ENCODE data around the gene DLL4. TPM values are rescaled to one million over a fixed set of nuclear protein-coding genes. Genes with fewer than 3 reads are reported as not detected.

The DLL4 gene
- total RNA-seq, 1 donor: 0.09 TPM

DNA sequence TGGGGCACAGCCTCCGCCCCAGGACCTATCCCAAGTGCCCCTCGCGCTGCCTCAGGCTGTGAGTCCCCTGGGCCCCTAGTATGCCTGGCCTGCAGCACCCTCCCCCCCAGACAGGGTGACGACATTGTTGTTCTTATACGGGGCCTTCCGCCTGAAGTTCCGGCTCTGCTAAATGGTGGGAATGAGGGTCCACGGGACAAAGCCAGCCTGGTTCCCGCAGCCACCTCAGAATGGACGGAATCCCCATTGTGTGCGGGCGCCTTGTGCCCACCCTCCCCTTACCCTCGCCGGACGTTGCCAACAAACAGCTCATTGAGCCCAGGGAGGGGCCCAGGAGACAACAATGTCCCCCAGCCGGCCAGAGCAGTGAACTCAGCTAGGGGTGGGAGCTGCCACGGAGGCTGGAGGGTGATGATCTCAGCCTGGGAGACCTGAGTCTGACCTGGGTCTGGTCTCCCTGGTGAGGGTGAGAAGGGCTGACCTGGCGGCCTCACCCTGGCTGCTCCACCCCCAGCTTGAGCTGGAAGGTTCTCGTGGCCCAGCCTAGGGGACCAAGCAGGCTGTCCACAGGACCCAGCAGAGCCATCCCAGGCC is 10.2 kb upstream of the DLL4 start:
- DNase-seq (ENCODE audit: low read depth): no peak
- TF ChIP-seq, protein P1, sequence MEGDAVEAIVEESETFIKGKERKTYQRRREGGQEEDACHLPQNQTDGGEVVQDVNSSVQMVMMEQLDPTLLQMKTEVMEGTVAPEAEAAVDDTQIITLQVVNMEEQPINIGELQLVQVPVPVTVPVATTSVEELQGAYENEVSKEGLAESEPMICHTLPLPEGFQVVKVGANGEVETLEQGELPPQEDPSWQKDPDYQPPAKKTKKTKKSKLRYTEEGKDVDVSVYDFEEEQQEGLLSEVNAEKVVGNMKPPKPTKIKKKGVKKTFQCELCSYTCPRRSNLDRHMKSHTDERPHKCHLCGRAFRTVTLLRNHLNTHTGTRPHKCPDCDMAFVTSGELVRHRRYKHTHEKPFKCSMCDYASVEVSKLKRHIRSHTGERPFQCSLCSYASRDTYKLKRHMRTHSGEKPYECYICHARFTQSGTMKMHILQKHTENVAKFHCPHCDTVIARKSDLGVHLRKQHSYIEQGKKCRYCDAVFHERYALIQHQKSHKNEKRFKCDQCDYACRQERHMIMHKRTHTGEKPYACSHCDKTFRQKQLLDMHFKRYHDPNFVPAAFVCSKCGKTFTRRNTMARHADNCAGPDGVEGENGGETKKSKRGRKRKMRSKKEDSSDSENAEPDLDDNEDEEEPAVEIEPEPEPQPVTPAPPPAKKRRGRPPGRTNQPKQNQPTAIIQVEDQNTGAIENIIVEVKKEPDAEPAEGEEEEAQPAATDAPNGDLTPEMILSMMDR (IDR thresholded peaks at IDR 0.05; ENCODE audit: insufficient read depth, low read length): no peak

DNA sequence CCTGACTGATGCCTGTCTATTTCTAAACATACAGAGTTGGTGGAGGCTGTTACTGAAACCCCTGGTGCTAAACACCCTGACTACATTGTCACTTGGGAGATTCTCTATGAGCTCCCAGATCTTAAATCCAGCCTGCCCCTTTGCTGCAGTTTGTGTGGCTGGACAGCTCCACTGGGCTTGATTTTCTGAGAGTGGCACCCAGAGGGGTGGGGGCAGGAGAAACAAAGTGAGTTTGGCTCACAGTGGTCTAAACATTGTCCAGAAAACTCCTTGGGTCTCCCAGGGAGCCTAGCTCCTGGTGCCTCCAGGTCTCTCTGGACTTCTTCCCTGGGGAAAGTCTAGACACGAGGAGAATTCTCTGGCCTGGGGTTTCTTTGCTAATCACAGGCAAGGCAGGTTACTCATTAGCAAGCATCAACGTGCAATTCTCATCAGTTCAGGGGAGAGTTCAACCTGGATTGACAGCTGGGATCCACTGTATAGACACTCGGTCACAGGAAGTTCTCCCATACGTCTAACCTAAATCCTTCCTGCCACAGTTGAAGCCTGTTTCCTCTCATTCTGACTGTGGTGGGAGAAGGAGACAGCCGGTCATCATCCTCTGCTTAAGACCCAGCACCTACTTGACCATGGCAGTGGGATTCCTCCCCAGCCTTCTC is 7.1 kb upstream of the DLL4 start:
- DNase-seq (ENCODE audit: low read depth): no peak
- TF ChIP-seq, protein P1 (IDR thresholded peaks at IDR 0.05; ENCODE audit: insufficient read depth, low read length): no peak
- no peak overlapping the region for H3K4me3 ChIP-seq (ENCODE audit: low read depth, low read length)

More for the DNA sequence above, 10.2 kb upstream of the DLL4 start:
- H3K4me3 ChIP-seq (ENCODE audit: low read depth, low read length): no peak overlapping the region

DNA sequence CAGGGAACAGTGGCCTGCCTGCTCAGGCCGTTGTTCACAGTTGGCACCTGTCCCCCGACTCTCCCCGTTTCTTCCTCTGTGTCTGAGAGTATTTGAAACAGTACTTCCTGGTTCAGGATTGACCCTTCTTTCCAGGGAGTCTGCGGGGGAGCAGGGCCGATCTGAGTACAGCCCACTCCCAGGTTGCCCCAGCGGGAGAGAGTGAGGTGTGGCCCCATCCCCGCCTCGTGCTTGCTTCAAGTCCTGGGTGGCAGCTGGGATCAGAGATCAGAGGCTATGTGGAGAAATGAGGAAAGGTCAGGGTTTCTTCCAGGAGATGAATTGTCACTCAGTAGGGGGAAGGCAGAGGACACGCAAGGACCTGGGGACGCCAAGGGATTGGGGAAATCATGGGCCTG is 6.5 kb upstream of the DLL4 start:
- H3K4me3 ChIP-seq (ENCODE audit: low read depth, low read length): no peak overlapping the region
- no peak for DNase-seq (ENCODE audit: low read depth)
- TF ChIP-seq, protein P1 (IDR thresholded peaks at IDR 0.05; ENCODE audit: insufficient read depth, low read length): no peak

DNA sequence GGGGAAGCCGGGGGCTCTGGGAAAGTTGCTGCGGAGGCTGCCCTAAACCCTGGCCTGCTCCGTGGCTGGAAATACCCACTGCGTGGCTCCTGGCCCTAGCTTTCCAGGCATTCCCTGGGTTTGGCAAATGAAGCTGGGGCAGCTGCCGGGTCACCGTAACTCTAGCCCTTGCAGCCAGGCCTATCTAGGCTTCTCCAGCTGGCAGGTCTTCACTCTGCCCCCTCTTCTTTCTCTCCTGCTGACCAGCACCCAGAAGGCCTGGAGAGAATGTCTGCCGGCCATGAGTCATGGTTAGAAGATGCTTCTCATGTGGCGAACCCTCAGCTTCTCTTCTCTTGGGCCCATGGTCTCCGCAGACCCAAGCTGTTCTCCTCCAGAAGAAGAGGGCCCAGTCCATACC is 5.6 kb upstream of the DLL4 start:
- no peak for DNase-seq (ENCODE audit: low read depth)
- H3K4me3 ChIP-seq (ENCODE audit: low read depth, low read length): no peak overlapping the region
- TF ChIP-seq, protein P1 (IDR thresholded peaks at IDR 0.05; ENCODE audit: insufficient read depth, low read length): no peak

DNA sequence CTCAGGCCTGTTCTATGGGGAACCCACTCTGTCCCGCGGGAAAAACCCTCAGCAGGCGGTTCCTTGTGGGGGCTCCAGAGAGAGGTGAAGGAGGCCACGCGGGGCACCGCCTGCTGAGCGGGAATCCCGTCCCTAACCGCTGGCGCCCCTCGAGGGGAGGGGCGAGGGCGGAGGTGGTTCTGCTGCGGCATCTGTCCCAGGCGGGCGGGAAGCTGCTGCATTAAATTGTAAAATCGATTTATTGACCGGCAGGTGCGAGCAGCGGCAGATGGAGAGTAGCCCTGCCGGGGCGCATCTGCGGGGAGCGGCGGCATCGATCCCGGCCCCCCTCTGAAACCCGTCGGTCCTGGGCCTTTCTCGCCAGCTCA is 3.7 kb upstream of the DLL4 start:
- DNase-seq (ENCODE audit: low read depth): no peak
- H3K4me3 ChIP-seq (ENCODE audit: low read depth, low read length): no peak overlapping the region
- TF ChIP-seq, protein P1 (IDR thresholded peaks at IDR 0.05; ENCODE audit: insufficient read depth, low read length): no peak

DNA sequence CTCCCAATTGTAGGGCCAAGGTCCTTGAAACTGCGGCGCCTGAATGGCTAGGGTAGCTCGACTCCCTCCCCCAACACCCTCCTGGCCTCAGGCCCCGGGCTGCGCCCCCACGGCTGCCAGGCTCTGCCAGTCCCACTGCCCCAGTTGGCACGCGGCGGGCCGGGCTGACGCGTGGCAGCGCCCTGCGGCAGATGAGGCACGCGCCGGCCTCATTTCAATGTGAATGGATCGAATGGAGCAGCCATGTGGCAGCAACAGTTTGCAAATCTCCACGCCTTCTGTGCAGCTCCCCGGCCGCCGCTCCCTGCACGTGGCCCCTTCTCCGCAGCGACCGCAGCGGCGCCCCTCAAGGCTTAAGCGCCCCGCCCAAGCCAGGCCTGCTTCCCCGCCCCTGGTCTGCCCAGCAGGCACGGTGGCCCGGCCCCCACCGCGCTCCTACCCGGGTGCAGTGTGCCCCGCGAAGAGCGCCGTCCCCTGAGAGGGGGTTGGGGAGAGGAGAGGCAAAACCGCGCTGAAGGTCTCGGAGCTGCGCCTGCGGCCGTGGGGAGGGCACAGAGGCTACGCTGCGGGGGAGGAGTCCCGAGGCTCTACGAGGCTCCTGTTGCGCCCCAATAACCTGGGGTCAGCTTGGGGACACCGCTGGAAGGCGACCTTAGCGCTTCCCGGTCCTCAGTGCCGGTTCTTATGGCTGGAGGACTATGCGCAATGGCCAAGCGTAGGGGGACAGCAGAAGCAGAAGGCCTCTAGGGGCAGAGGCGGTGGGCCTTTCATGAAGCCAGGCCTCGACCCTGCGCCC is 3.1 kb upstream of the DLL4 start:
- TF ChIP-seq, protein P1 (IDR thresholded peaks at IDR 0.05; ENCODE audit: insufficient read depth, low read length): no peak
- H3K4me3 ChIP-seq (ENCODE audit: low read depth, low read length): no peak overlapping the region
- no peak for DNase-seq (ENCODE audit: low read depth)
